GM21390 (cell line): ENCODE data around the gene MTARC2.

ENCODE experiments used
- ATAC-seq: cut with Tn5 transposase; IDR thresholded peaks from one replicate; pipeline ENCODE4 v1.9.1; 2021; ENCODE audit not compliant: unreplicated experiment

MTARC2 gene

DNA sequence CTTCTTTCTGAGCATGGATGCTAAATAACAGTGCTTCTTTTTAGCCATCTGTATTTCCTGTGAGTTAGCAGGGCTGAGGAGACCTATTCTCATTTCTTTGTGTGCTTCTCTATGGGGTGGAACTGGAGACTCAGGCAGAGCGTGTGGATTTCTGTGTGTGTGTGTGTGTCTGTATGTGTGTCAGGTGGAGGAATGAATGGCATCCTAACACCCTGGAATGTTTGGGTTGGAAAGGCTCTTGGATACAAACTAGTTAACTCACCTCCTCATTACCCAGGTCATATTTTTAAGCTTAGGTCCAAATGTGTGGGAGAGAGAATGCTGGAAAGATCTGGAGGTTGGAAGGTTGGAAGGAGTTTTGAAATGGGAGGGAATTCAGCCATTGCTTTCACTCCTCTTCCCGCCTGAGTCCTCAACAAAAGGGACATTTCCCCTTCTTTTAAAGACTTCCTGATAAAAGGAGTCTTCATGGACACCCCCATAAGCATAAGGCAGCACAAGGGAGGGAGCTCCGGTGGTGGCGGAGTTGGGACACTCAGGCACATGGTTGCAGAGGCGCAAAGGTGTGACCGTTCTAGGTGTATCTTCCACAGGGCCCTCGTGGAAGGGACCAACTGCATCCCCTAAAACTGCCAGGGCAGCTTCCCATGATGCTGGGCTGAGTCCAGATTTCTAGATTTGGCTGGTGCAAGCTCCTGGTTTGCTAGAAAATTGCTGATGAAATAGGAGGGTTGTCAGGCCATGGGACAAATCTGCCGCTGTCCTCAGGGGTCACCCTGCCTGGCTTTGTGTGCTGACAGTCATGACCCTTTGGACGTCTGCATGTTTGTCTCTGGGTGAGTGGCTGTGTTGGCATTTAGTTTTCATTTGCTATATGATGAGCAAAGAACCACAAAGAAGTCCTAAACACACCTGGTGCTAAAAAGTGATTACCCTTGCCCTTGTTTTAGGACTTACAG is 76.2 kb downstream of the MTARC2 start:
- no peak for ATAC-seq

DNA sequence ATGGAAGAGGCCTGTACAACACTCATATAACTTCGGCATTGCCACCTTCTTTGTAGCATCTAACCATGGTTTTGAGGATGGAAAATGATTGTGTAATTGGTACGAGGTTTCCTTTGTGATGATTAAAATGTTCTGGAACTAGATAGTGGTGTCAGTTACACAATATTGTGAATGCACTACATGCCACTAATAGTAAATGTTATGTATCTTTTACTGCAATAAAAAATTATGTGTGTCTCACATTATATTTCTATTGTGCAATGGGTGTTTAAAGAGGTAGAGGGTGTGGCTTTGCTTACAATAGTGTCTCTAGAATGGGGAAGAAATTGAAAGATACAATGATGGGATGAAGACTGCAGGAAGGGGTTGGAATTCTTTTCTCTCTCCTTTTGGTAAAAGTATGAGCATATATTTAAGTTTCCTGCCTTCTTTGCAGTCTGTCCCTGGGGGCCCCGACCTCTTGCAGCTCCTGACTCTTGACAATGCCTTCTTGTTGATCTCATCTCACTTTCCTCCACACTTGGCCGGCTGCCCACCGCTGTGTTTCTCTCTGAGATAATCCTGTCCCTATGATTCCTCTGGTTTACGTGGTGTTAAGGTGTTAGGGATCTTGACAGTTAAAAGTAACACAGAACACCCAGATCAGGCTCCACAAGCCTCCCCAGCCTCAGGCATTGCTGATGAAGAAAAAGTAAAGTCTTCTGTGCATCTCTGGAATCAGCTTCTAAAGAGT is 77.9 kb downstream of the MTARC2 start:
- ATAC-seq = no peak

DNA sequence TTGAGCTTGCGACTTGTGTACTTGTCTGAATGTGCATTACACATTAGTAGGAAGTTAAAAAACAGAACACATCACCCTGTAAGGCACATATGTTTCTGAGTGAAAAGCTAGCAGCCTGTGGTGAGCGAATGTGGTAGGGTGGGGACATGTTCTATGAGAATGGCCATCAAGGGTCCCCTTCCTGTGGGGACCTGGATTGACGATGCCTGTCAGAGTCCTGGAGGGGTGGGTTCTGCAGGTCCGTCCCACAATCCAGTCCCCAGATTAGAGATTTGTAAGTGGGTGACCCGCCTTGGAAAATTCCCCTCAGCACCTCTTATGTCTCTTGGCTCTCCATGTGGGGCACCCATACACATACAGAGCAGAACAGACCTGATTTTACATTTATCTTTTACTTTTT is 78.6 kb downstream of the MTARC2 start:
- ATAC-seq = no peak

DNA sequence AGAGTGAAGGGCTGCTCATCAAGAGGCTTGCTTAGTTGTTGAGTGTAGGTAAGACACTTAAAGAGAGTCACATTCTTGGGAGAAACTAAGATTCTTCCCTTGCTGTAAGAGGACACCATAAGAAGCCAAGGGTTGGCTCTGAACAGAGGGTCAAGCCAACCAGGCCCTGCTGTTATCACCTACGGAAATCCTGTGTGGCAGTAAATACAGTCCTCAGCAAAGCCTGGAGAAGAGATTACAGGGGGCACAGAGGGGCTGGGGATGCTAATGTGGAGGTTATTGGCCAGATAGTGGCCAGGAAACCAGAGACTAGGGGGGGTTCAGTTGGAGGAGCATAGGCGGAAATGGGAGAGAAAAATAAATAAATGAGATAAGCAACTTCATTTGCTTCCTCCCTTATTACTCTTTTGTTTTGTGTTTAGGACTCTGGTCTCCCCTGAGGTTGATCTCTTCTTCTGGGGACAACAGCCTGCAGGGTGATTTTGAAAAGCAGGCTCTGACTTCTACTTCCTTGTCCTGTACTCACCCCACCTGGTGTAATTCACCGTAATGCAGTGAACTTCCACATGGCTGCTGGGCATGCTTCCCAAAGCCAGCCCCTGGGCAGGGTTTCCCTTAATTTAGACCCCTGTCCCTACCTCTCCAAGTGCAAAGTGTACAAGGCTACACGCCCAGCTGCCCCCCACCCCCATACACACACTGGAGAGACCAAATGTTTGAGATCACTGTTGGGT is 79.5 kb downstream of the MTARC2 start:
- no peak for ATAC-seq

DNA sequence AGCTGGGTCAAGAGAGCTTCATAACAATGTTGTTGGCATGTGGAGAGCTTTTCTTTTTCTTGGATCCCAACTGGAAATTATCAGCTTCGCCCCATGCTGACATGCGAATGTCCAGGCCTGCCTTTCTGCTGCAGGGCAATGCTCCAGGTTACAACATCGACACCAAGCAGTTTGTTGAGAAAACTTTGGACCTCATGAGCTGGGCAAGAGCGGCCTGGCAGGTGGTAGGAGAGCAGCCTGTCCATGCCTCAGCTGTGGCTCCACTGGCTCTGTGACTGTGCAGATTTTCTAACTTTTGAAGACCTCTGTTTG is 80.0 kb downstream of the MTARC2 start:
- no peak for ATAC-seq

DNA sequence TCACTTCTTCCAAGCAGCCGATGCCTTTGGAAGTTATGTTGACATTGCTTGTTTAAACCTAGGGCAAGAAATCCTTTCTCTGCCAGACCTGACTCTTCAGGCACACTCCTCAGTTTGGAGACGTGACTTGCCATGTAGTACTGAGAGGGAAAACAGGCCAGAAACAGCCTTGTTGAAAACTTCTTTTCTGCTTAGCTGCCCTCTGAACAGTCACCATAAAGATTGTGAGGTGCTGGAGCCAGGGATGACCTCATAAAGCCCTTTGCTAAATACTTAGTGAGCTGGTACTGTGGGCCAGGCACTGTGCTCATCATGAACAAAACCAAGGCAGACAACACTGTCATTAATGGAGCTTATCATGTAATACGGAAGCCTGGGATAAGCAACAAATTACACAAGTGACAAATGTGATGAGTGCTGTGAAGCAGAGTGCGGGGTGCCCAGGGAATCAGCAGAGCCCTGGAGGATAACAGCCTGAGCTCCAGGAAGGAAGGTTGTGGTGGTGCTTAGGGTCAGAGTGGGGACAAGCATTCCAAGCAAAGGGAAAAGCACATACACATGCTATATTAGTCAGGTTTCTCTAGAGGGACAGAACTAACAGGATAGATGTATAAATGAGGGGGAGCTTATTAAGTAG is 80.9 kb downstream of the MTARC2 start:
- no peak for ATAC-seq

DNA sequence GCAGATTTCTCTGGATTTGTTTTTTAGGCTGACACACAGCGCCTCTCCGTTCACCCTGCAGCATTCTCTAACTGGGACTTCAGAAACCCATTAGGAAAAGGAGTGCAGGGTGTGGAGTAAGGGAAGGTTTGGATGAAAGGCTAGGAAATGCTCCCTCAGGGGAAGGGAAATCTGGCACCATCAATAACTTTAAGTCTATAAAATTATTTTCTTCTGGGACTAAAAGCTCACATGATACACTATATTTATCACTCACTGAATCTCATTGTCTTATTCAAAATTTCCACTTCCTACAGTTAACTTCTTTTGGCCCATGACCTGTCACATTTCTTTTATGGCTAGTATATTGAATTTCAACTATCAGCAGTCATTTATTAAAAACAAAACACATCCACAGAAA is 85.3 kb downstream of the MTARC2 start:
- no peak for ATAC-seq
